BLaER1 treated with 17β-estradiol and CSF1 and Interleukin-3, amounts not matched to agents 10 nM and 100 nM (cell line): ENCODE measurements around the gene TIFAB.
A peak's percentile ranks its signal among the peaks of the same experiment; 100 is the strongest.

Experiments
- H3K27ac ChIP-seq, 11 experiments: shearing (Covaris generic); formaldehyde crosslinking; 2 replicates each; pipeline ENCODE4 v1.8.1; 2022
- H3K27me3 ChIP-seq, 11 experiments: shearing (Covaris generic); formaldehyde crosslinking; 2 replicates each; pipeline ENCODE4 v1.8.1; 2022
- H3K36me3 ChIP-seq, 11 experiments: shearing (Covaris generic); formaldehyde crosslinking; 2 replicates each; pipeline ENCODE4 v1.8.1; 2022
- H3K4me1 ChIP-seq, 10 experiments: shearing (Covaris generic); formaldehyde crosslinking; 2 replicates each; pipeline ENCODE4 v1.8.1; 2022
- H3K4me2 ChIP-seq, 11 experiments: shearing (Covaris generic); formaldehyde crosslinking; 2 replicates each; pipeline ENCODE4 v1.8.1; 2022
- H3K4me3 ChIP-seq, 10 experiments: shearing (Covaris generic); formaldehyde crosslinking; 2 replicates each; pipeline ENCODE4 v1.8.1; 2022
- H3K9ac ChIP-seq, 11 experiments: shearing (Covaris generic); formaldehyde crosslinking; 2 replicates each; pipeline ENCODE4 v1.8.1; 2022
- H3K9me3 ChIP-seq, 11 experiments: shearing (Covaris generic); formaldehyde crosslinking; replicated peaks in 1 of 11; 2 replicates each; pipeline ENCODE4 v1.8.1; 2022
- H4K20me1 ChIP-seq, 11 experiments: shearing (Covaris generic); formaldehyde crosslinking; 2 replicates each; pipeline ENCODE4 v1.8.1; 2022
- Cebpa-rat ChIP-seq, 11 experiments: shearing (Covaris generic); IDR thresholded peaks; 2 replicates each; pipeline ENCODE4 v1.8.1; 2022

TIFAB gene

DNA sequence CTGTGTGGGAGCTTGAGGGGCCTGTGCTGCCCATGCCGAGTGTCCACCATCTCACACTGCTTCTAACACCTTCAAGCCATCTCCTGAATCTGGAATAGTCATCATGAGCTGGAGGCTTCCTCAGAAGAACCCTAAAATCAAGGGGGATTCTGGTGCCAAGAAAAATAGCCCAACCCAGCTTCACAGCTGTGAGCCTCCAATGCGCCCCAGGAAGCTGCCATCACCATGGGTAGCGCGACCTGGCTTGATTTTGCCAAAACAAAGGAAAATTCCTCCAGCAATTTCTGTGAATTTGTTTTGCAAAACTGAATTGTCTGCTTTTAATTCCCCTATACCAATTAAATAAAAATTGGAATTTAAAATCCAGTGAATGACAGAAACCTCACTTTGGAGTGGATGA is 6.2 kb upstream of the TIFAB start:
- Histone ChIP-seq H3K36me3 (no peaks in the 10 kb centered on the region), H3K4me1 (peaks cover 21 to 85% (median 50%) of the 10 kb centered on the region in 10 experiments), H3K4me3 (no peak overlapping the region), H4K20me1 (no peaks in the 10 kb centered on the region), H3K27ac (peak overlapping the region in 1 of 11 experiments; percentile 9; a peak in 2 of 22 replicates), H3K27me3 (no peaks in the 10 kb centered on the region), H3K9ac (no peak overlapping the region), H3K4me2 (peak overlapping the region; percentile 48 to 88 (median 64); a peak in 21 of 22 replicates), H3K9me3 (no peaks in the 10 kb centered on the region)
- no peak for TF ChIP-seq Cebpa-rat (IDR thresholded peaks at IDR 0.05)

DNA sequence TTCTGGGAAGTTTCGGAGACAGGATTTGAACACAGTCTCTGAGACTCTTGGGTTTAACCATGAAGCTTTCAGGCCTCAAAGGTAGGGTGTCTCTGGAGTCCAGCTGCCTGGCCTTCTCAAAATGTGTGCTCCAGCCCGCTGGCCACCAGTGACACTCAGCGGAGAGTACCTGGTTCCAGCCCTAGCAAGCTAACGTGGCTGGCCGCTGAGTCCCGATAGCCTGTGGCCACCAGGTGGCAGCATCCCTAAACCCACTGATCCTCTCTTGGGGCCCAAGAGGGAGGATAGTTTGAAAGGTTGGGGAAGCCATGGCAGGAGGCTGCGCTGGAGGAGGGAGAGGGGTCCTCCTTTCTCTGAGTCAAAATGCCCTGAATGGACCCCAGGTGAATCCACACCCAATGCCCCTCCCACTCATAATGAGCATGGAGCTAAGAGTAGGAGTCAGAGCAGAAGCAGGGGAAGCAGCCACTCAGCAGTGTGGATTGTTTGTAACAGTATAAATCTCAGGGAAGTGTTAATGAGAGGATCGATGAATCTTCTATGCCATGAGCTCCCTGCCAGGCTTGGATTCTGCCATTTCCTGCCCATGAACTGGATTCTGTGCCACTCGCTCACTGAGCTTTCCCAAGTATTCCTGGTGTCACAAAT is 5.4 kb upstream of the TIFAB start:
- H3K4me2 ChIP-seq: peak overlapping the region in 6 of 11 experiments; percentile 27 to 88 (median 78); a peak in 11 of 22 replicates
- no peak for TF ChIP-seq Cebpa-rat (IDR thresholded peaks at IDR 0.05)
- H3K27ac ChIP-seq: peak overlapping the region in 3 of 11 experiments; percentile 58 to 84 (median 71); a peak in 4 of 22 replicates
- H3K9me3 ChIP-seq: no peaks in the 10 kb centered on the region
- no peaks in the 10 kb centered on the region for H3K36me3 ChIP-seq
- no peaks in the 10 kb centered on the region for H3K27me3 ChIP-seq
- peaks cover 20 to 89% (median 51%) of the 10 kb centered on the region in 10 experiments for H3K4me1 ChIP-seq
- H3K9ac ChIP-seq: 0 out of 22 replicates have a peak overlapping the region, but pooled peaks of 1 of the 11 experiments have one; percentile 38
- H4K20me1 ChIP-seq: no peaks in the 10 kb centered on the region
- H3K4me3 ChIP-seq: no peak overlapping the region

DNA sequence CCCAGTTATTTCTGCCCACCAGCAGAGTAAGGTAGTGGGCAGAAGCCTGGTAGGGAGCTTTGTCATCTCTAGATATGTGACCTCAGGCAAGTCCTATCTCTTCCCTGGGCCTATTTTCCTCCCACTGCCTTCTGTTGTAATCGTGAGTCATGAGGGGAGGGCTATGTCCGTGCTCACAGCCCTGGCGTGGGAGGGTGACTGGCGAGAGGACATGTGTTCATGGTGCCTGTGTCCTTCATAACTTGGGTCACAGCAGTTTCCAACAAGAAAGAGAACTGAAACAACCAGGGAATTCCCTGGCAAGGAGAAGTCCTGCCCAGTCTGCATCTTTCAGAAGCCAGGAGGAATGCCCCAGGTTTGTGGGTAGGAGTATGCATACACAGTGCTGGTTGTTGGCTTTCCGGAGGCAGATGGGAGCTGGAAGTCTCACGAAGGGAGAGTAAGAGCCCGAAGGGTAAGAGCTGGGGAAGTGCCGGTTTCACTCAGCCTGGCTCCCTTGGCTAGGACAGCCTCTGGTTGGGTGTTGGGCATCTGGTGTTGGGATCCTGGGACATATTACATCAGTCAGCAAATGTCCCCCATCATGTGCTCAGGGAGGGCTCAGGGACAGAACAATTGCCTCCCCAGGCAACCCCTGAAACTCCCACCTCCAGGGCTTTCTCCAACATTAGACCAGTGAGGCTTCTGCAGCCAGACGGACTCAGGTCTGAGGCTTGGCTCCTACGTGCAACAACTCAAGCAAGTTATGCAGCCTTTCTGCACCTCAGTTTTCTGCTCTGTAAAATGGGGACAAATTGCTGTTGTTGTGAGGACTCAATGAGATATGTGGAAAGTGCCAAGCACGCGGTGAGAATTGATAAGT is 4.3 kb upstream of the TIFAB start:
- peak overlapping the region in 4 of 11 experiments; percentile 33 to 67 (median 58); a peak in 5 of 22 replicates for H3K9ac ChIP-seq
- peak overlapping the region in 1 of 10 experiments; percentile 6; a peak in 2 of 20 replicates for H3K4me3 ChIP-seq

DNA sequence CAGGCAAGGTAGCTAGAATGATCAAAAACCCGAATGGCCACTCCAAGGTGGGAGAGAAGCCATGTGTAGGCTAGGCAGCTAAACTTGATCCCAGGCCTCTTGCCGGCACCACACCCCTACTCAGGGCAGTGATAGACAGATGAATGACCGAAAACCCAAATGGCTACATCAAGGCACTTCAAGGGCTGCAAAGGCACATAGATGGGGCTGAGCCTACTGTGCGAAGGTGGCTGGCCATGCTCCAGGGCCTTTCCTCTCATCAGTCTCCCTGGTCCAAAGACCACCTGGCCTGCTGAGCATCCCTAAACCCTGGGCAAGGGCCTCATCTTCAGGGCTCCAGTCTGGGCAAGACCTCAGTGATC is 3.7 kb upstream of the TIFAB start:
- H3K9me3 ChIP-seq: no peaks in the 10 kb centered on the region
- peak overlapping the region in 6 of 11 experiments; percentile 40 to 85 (median 76); a peak in 11 of 22 replicates for H3K27ac ChIP-seq
- H3K36me3 ChIP-seq: no peaks in the 10 kb centered on the region
- peak overlapping the region in 2 of 10 experiments; percentile 6 to 8; a peak in 2 of 20 replicates for H3K4me3 ChIP-seq
- no peak for TF ChIP-seq Cebpa-rat (IDR thresholded peaks at IDR 0.05)
- H3K27me3 ChIP-seq: no peaks in the 10 kb centered on the region
- no peaks in the 10 kb centered on the region for H4K20me1 ChIP-seq
- H3K4me2 ChIP-seq: peak overlapping the region in 7 of 11 experiments; percentile 31 to 88 (median 83); a peak in 14 of 22 replicates
- H3K4me1 ChIP-seq: peaks cover 34 to 96% (median 62%) of the 10 kb centered on the region in 10 experiments
- H3K9ac ChIP-seq: peak overlapping the region in 4 of 11 experiments; percentile 33 to 67 (median 58); a peak in 5 of 22 replicates

More for the DNA sequence above, 4.3 kb upstream of the TIFAB start:
- Histone ChIP-seq H4K20me1 (no peaks in the 10 kb centered on the region), H3K27ac (peak overlapping the region in 6 of 11 experiments; percentile 40 to 85 (median 76); a peak in 11 of 22 replicates), H3K4me2 (peak overlapping the region in 7 of 11 experiments; percentile 31 to 88 (median 84); a peak in 14 of 22 replicates), H3K9me3 (no peaks in the 10 kb centered on the region), H3K36me3 (no peaks in the 10 kb centered on the region), H3K27me3 (no peaks in the 10 kb centered on the region), H3K4me1 (peaks cover 28 to 90% (median 56%) of the 10 kb centered on the region in 10 experiments)
- TF ChIP-seq Cebpa-rat (IDR thresholded peaks at IDR 0.05): 0 out of 22 replicates have a peak, but pooled peaks of 1 of the 11 experiments have one; percentile 42

DNA sequence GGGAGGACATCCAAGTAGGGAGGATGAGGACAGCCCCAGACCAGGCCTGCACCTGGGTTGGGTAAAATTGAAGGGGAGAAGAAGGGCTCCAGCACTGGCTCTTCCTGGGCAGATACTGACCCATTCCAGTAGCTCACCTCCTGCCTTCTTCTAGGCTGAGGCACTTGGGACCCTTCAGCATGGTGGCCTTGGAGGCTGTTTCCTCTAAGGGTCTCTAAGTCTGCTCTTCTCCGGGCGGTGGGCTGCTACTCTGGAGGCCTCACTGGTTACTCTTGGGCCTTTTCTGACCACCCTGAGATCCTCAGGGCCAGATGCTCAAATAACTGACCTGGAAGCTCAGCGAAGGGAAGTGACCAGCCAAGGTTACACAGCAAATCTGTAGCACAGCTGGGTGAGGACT is 2.8 kb upstream of the TIFAB start:
- no peaks in the 10 kb centered on the region for H3K27me3 ChIP-seq
- H3K36me3 ChIP-seq: peaks cover 0 to under 1% (median 0%) of the 10 kb centered on the region in 11 experiments; a peak in 2 of 22 replicates
- no peak overlapping the region for H3K4me3 ChIP-seq
- peak overlapping the region in 4 of 11 experiments; percentile 74 to 85 (median 80); a peak in 8 of 22 replicates for H3K27ac ChIP-seq
- peaks cover 43 to 97% (median 68%) of the 10 kb centered on the region in 10 experiments for H3K4me1 ChIP-seq
- no peaks in the 10 kb centered on the region for H3K9me3 ChIP-seq
- TF ChIP-seq Cebpa-rat (IDR thresholded peaks at IDR 0.05): no peak
- H3K9ac ChIP-seq: peak overlapping the region in 1 of 11 experiments; percentile 18; a peak in 1 of 22 replicates
- peak overlapping the region in 5 of 11 experiments; percentile 81 to 88 (median 87); a peak in 9 of 22 replicates for H3K4me2 ChIP-seq
- H4K20me1 ChIP-seq: no peaks in the 10 kb centered on the region

DNA sequence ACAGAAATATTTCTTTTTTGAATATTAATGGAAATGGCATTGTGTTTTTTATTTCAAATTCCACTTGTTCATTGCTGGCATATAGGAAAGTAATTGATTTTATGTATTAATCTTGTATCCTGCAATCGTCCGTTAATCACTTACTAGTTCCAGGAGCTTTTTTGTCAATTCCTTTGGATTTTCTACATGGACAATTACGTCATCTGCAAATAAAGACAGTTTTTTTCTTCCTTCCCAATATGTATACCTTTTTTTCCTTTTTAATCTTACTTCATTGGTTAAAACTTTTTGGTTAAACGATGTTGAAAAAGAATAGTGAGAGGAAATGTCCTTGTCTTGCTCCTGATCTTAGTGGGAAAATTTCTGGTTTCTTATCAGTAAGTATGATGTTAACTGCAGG is 1.5 kb upstream of the TIFAB start:
- Histone ChIP-seq H3K9ac (no peak overlapping the region), H3K27me3 (no peaks in the 10 kb centered on the region), H3K27ac (no peak overlapping the region), H3K4me1 (peaks cover 46 to 97% (median 71%) of the 10 kb centered on the region in 10 experiments), H3K36me3 (peaks cover 0 to 14% (median 0%) of the 10 kb centered on the region in 11 experiments; a peak in 4 of 22 replicates), H4K20me1 (no peaks in the 10 kb centered on the region), H3K9me3 (no peaks in the 10 kb centered on the region), H3K4me2 (peak overlapping the region in 2 of 11 experiments; percentile 3 to 91; a peak in 4 of 22 replicates), H3K4me3 (no peak overlapping the region)
- TF ChIP-seq Cebpa-rat (IDR thresholded peaks at IDR 0.05): no peak

DNA sequence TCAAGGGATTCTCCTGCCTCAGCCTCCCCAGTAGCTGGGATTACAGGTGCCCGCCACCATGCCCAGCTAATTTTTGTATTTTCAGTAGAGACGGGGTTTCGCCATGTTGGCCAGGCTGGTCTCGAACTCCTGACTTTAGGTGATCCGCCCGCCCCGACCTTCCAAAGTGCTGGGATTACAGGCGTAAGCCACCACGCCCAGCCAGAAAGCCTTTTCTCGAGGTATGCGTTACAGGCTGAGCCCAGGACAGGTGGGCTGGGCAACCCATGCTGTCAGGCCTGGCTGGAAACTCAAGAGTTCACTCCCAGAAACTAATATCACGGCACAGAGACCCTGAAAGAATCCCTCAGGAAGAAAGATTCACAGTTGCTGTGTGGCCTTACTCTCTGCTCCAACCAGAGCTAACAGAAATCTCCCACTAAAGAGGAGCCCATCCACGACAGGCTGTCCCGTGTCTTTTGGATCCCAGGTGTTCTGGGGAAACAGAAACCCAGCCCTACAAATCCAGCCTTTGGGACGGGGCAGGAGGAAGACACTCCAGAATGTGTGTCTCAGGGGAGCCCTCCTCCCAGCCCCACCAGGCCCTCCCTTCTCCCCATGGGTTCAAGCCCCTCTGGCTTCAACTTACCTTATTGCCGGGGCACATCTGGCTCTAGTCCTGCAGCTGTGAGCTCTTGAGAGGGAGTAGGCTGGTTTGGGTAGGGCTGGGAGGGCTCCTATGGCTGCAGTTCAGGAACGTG is 400 bp downstream of the TIFAB start:
- TF ChIP-seq Cebpa-rat (IDR thresholded peaks at IDR 0.05): no peak
- H3K4me3 ChIP-seq: peak overlapping the region in 6 of 10 experiments; percentile 14 to 60 (median 52); a peak in 12 of 20 replicates
- no peaks in the 10 kb centered on the region for H3K27me3 ChIP-seq
- no peaks in the 10 kb centered on the region; a peak in 1 of 22 replicates for H3K9me3 ChIP-seq
- peak overlapping the region in 6 of 11 experiments; percentile 3 to 80 (median 46); a peak in 10 of 22 replicates for H3K9ac ChIP-seq
- peaks cover 61 to 97% (median 79%) of the 10 kb centered on the region in 10 experiments for H3K4me1 ChIP-seq
- peak overlapping the region; percentile 86 to 97 (median 91) for H3K4me2 ChIP-seq
- peak overlapping the region in 7 of 11 experiments; percentile 5 to 69 (median 44); a peak in 10 of 22 replicates for H3K27ac ChIP-seq
- H3K36me3 ChIP-seq: peaks cover 0 to 25% (median 0%) of the 10 kb centered on the region in 11 experiments; a peak in 4 of 22 replicates
- H4K20me1 ChIP-seq: no peaks in the 10 kb centered on the region

DNA sequence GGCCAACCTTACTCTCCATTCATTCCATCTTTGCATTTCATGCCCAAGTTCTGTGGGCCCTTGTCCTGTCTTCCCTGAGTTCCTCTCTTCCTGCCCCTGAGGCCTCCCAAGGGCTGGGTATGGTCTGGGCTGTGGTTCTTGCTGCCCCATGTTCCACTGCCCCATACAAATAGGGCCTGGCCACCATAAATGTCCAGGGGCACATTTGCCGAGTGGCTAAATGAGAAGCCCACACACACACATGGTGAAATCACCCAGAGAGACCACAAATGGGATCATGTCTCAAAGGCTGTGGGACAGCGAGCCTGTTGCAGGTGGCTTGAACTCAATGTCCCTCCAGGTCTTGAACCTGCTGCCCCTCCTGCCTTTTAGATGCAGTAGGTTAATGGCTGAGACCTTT is 1.2 kb downstream of the TIFAB start:
- H3K27ac ChIP-seq: peak overlapping the region in 2 of 11 experiments; percentile 62 to 69; a peak in 3 of 22 replicates
- H3K9me3 ChIP-seq: no peaks in the 10 kb centered on the region; a peak in 1 of 22 replicates
- peaks cover 0 to 30% (median 0%) of the 10 kb centered on the region in 11 experiments; a peak in 4 of 22 replicates for H3K36me3 ChIP-seq
- H3K4me1 ChIP-seq: peaks cover 69 to 100% (median 79%) of the 10 kb centered on the region in 10 experiments
- no peaks in the 10 kb centered on the region for H3K27me3 ChIP-seq
- TF ChIP-seq Cebpa-rat (IDR thresholded peaks at IDR 0.05): no peak
- H3K4me3 ChIP-seq: peak overlapping the region in 5 of 10 experiments; percentile 46 to 60 (median 52); a peak in 8 of 20 replicates
- H3K9ac ChIP-seq: peak overlapping the region in 2 of 11 experiments; percentile 77 to 80; a peak in 4 of 22 replicates
- peak overlapping the region; percentile 86 to 97 (median 91); a peak in 20 of 22 replicates for H3K4me2 ChIP-seq
- no peaks in the 10 kb centered on the region for H4K20me1 ChIP-seq
